Panc1 (cell line): ENCODE data around the gene BMX. TPM values are rescaled to one million over a fixed set of nuclear protein-coding genes. Genes with fewer than 3 reads are reported as not detected.

Source experiments
- ATAC-seq: fragments of 200-7000 bp; cut with Tn5 transposase; 2 replicates; pipeline ENCODE4 v1.9.1; 2020; ENCODE audit warnings: mild to moderate bottlenecking, moderate library complexity
- BruUV-seq: library from RNA; stranded (reverse); fragments of 400-500 nt; replicated peaks from 2 replicates; lab custom pipeline; 2021; lab: Mats Ljungman, UMichigan
- CTCF ChIA-PET: fragments of 300-600 bp; sonication (Branson Sonifier 250); formaldehyde crosslinking; loops from one replicate; lab custom pipeline; 2022; ENCODE audit warnings: antibody characterized with exemption; lab: Charles Lee
- POLR2A ChIA-PET: fragments of 300-600 bp; sonication (Branson Sonifier 250); formaldehyde crosslinking; loops from one replicate; lab custom pipeline; 2022; ENCODE audit warnings: antibody characterized with exemption; lab: Charles Lee
- DNase-seq: peaks from one replicate; pipeline ENCODE4 v3.0.0-alpha.2; 2010; ENCODE audit warnings: low read depth, low spot score
- H3K27ac ChIP-seq: 2 replicates; pipeline ENCODE4 v1.5.1; 2011; ENCODE audit warnings: mild to moderate bottlenecking, low read length, inconsistent platforms
- H3K27me3 ChIP-seq: fragments of 200-500 bp; sonication (Bioruptor generic); 2 replicates; pipeline ENCODE4 v1.6.0; 2014; ENCODE audit warnings: low read length, inconsistent platforms; ENCODE audit not compliant: control insufficient read depth, insufficient read depth
- H3K36me3 ChIP-seq: fragments of 200-500 bp; sonication (Bioruptor generic); 2 replicates; pipeline ENCODE4 v1.5.1; 2014; ENCODE audit warnings: inconsistent platforms, mild to moderate bottlenecking, low read length, moderate library complexity; ENCODE audit not compliant: control insufficient read depth, insufficient read depth
- H3K4me1 ChIP-seq: 2 replicates; pipeline ENCODE4 v1.5.1; 2011; ENCODE audit warnings: inconsistent platforms, mild to moderate bottlenecking, low read length, moderate library complexity; ENCODE audit not compliant: control insufficient read depth, insufficient read depth
- H3K4me3 ChIP-seq, 2 experiments: 2 replicates each; pipeline ENCODE4 v1.5.1; 2011 to 2012; ENCODE audit warnings: low read depth in 2 of 2, low read length in 2 of 2, mild to moderate bottlenecking in 2 of 2, inconsistent platforms in 1 of 2, moderate library complexity in 1 of 2
- H3K9me3 ChIP-seq: fragments of 200-500 bp; sonication (Bioruptor generic); 2 replicates; pipeline ENCODE4 v1.5.1; 2014; ENCODE audit warnings: low read depth, mild to moderate bottlenecking, inconsistent platforms, low read length, moderate library complexity; ENCODE audit not compliant: control insufficient read depth, insufficient read depth
- CTCF ChIP-seq: fragments of 450-650 bp; IDR thresholded peaks from 2 replicates; pipeline ENCODE4 v1.5.1; 2017; ENCODE audit warnings: mild to moderate bottlenecking
- POLR2AphosphoS5 ChIP-seq: IDR thresholded peaks from 2 replicates; pipeline ENCODE4 v1.6.1; 2012; ENCODE audit warnings: mild to moderate bottlenecking, low read depth, low read length, moderate library complexity
- REST ChIP-seq, 2 experiments: IDR thresholded peaks; 2 replicates each; pipeline ENCODE4 v1.6.1; 2011 to 2012; ENCODE audit warnings: low read depth in 2 of 2, control low read depth in 1 of 2, low read length in 1 of 2, mild to moderate bottlenecking in 1 of 2, moderate library complexity in 1 of 2; ENCODE audit not compliant: insufficient read depth in 1 of 2
- SIN3A ChIP-seq: IDR thresholded peaks from 2 replicates; pipeline ENCODE4 v1.6.1; 2012; ENCODE audit warnings: low read depth, mild to moderate bottlenecking, low read length, moderate library complexity, borderline replicate concordance; ENCODE audit not compliant: insufficient read depth
- TCF7L2 ChIP-seq: IDR thresholded peaks from 2 replicates; pipeline ENCODE4 v1.6.1; 2011; ENCODE audit warnings: mild to moderate bottlenecking, low read depth, low read length, inconsistent platforms
- in situ Hi-C: cut with HindIII; loops from 2 replicates; pipeline ENCODE4 v1.10.0; 2016; ENCODE audit warnings: low sequenced_read_pairs, low pct_unique_long_range_greater_than_20kb
- intact Hi-C: fragments of 100-400 bp; cut with micrococcal nuclease; formaldehyde crosslinking; loops from one replicate; pipeline ENCODE4 v1.10.0; 2022; ENCODE audit not compliant: unreplicated experiment
- total RNA-seq: library from RNA; stranded (reverse); gene quantifications from one replicate; pipeline ENCODE4 v1.2.1, GENCODE V29; 2021; ENCODE audit not compliant: unreplicated experiment

The BMX gene
- total RNA-seq, 1 experiment from 2014 or later: not detected

GRCh38 chrX:15498741-15499140 is 1.9 kb upstream of the BMX start:
- H3K27me3 ChIP-seq: no peaks in the 10 kb centered on the region
- H3K4me3 ChIP-seq: no peak overlapping the region
- TF ChIP-seq POLR2AphosphoS5 (no peak), REST (IDR thresholded peaks at IDR 0.05; ENCODE audit: insufficient read depth in 1 of 2, low read depth in 2 of 2, low read length in 1 of 2) (no peak), CTCF (no peak), TCF7L2 (no peak), SIN3A (no peak)
- POLR2A ChIA-PET: no interaction called here
- no peaks in the 10 kb centered on the region for H3K9me3 ChIP-seq
- no TSS peak for BruUV-seq
- intact Hi-C loops (loop anchor here (2.0 to 10.0 kb wide), 2 partner anchors 66 to 186 kb away; no protein-coding TSS in a partner anchor), in situ Hi-C loops (no loop called here)
- H3K27ac ChIP-seq: no peak overlapping the region
- H3K36me3 ChIP-seq: no peaks in the 10 kb centered on the region
- CTCF ChIA-PET: interaction anchor here (1.4 kb wide), 1 partner anchor 67 kb away, joined by 3 read pairs; no protein-coding TSS in a partner anchor
- DNase-seq (no peak), ATAC-seq (no peak)
- H3K4me1 ChIP-seq: no peaks in the 10 kb centered on the region

- ChIA-PET POLR2A (no interaction called here), CTCF (interaction anchor here (0.7 kb wide), 1 partner anchor 350 kb away, joined by 4 read pairs; no protein-coding TSS in a partner anchor)
- Histone ChIP-seq H3K4me3 (no peak overlapping the region), H3K27me3 (no peaks in the 10 kb centered on the region), H3K27ac (no peak overlapping the region), H3K9me3 (no peaks in the 10 kb centered on the region), H3K36me3 (no peaks in the 10 kb centered on the region), H3K4me1 (no peaks in the 10 kb centered on the region)
- no TSS peak for BruUV-seq
- intact Hi-C loops: loop anchor here (2.0 to 10.0 kb wide), 2 partner anchors 65 to 185 kb away; no protein-coding TSS in a partner anchor
- DNase-seq (no peak), ATAC-seq (no peak)
- in situ Hi-C loops: no loop called here
- no peak for TF ChIP-seq REST (IDR thresholded peaks at IDR 0.05; ENCODE audit: insufficient read depth in 1 of 2, low read depth in 2 of 2, low read length in 1 of 2)
- TF ChIP-seq SIN3A: no peak
- TF ChIP-seq TCF7L2: no peak
- no peak for TF ChIP-seq CTCF
- no peak for TF ChIP-seq POLR2AphosphoS5
These were observed 631 bp upstream of the BMX start for GRCh38 chrX:15499976-15500375.
